ENCODE measurements around the gene ERCC4. TPM values are rescaled to one million over a fixed set of nuclear protein-coding genes. Genes with fewer than 3 reads are reported as not detected.

ERCC4 gene
- total RNA-seq, 1 donor from 2014 or later = 17.3 TPM

Other genes starting within 250 kb of the ERCC4 start
- 72.0 TPM for gene MRTFB, start 151.2 kb downstream of the ERCC4 start, total RNA-seq